GM12891 (cell line): ENCODE results near the gene INTS12.

Experiments
- PAX5 ChIP-seq: IDR thresholded peaks from 2 replicates; pipeline ENCODE4 v1.6.1; 2011; ENCODE audit warnings: low read length, moderate library complexity, mild to moderate bottlenecking; ENCODE audit not compliant: insufficient read depth, severe bottlenecking
- POLR2A ChIP-seq: IDR thresholded peaks from 2 replicates; pipeline ENCODE4 v1.6.1; 2011; ENCODE audit warnings: low read depth, low read length, control low read depth
- POLR2AphosphoS5 ChIP-seq: IDR thresholded peaks from 2 replicates; pipeline ENCODE4 v1.6.1; 2011; ENCODE audit warnings: low read depth, low read length, control low read depth
- POU2F2 ChIP-seq: IDR thresholded peaks from 2 replicates; pipeline ENCODE4 v1.6.1; 2011; ENCODE audit warnings: low read depth, mild to moderate bottlenecking, control low read depth, low read length, moderate library complexity
- SPI1 ChIP-seq: IDR thresholded peaks from 2 replicates; pipeline ENCODE4 v1.6.1; 2011; ENCODE audit warnings: low read depth, low read length, control low read depth
- TAF1 ChIP-seq: IDR thresholded peaks from 2 replicates; pipeline ENCODE4 v1.6.1; 2011; ENCODE audit warnings: low read depth, low read length, control low read depth

- TF ChIP-seq POLR2AphosphoS5 (no peak), POLR2A (no peak), TAF1 (no peak), POU2F2 (no peak), SPI1 (no peak), PAX5 (no peak)
These were observed 10.7 kb upstream of the INTS12 start for GRCh38 chr4:105719204-105719603.
